NCI-H1930 (cell line): ENCODE data around the gene RPL13.

Experiments used
- DNase-seq, 2 experiments: peaks; one replicate each; lab custom pipeline; 2025; lab: John Stamatoyannopoulos, UW

RPL13 gene

DNA sequence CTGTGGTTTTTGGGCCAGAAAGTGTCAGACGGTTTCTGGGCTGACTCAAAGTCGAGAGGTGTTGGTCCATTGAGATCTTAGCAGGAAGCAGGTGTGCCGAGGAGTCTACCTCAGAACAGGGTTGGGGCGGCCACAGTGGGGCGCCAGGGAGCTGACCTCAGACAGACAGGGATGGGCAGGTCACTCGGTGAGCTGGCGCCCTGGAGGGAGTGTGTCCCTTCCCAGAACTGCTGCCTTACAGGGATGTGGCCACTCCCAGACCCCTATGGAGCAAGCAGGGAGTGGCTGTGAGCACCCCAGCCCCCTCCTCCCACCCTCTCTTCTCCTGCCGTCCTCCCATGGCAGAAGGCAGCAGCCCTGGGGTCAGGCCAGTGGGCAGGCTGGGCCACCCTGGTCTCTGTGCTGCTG, 39.0 kb downstream of the RPL13 start:
- no peak for DNase-seq

DNA sequence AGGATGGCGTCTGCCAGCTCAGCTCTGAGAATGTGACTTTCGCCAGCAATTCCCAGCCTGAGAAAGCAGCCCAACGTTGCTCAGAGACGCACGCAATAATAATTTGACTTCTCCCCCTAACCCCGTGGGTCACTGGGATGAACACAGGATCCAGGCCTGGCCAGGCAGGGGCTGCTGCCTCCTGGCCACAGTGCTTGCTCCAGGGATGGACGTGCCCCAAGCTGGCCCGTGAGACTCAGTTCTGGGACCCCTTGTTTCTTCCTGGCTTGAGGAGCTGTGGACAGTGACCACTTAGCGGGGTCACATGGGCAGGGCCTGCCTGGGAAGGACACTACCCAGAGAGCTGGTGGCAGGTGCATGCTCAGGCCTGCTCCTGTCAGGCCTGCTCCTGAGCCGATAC, 39.4 kb downstream of the RPL13 start:
- no peak for DNase-seq

DNA sequence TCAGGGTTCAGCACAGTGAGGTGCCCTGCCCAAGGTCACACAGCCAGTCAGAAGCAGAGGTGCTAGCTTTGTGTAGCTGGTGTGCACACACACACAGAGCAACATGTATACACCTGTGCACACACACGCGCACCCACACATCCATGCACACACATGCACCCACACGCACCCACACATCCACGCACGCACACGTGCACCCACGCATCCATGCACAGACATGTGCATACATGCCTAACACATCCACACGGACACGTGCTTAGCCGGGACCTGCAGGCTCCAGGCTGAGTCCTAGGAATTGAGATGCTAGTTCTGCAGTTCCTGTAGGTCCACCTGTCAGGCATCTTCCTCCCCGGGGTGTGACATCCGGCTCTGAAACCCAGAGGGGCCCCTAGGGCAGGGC, 39.9 kb downstream of the RPL13 start:
- no peak for DNase-seq

DNA sequence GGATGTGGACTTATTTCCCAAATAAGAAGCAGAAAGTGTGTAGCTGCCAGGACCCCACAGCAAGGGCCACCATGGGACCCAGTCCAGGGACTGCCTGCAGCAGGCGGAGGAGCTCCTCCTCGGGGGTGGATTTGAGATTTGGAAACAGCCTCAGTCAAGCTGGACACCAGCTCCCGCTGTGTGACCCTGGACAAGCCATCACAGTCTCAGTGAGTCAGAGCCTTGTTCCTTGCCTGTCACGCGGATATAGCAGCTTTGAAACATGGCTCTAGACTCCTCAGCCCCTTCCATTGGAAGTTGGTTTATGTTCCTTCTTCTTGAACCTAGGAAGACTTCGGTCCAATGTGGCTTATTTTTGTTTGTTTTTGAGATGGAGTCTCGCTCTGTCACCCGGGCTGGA, 40.5 kb downstream of the RPL13 start:
- no peak for DNase-seq

DNA sequence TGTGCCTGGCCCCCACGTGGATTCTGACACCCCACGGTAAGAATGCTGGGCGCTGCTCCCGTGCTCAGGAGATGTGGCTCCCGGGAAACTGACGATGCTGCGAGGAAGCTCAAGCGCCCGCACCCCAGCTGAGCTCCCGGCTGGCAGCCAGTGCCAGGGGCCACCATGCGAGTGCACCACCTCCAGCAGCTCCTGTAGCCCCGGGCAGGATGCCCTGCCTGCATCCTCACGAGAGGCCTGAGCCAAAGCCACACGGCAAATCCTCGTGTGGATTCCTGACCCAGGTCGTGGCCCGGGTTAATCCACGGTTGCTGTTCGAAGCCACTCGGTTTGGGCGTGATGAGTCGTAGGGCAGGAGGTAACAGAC, 41.4 kb downstream of the RPL13 start:
- DNase-seq, result no peak

DNA sequence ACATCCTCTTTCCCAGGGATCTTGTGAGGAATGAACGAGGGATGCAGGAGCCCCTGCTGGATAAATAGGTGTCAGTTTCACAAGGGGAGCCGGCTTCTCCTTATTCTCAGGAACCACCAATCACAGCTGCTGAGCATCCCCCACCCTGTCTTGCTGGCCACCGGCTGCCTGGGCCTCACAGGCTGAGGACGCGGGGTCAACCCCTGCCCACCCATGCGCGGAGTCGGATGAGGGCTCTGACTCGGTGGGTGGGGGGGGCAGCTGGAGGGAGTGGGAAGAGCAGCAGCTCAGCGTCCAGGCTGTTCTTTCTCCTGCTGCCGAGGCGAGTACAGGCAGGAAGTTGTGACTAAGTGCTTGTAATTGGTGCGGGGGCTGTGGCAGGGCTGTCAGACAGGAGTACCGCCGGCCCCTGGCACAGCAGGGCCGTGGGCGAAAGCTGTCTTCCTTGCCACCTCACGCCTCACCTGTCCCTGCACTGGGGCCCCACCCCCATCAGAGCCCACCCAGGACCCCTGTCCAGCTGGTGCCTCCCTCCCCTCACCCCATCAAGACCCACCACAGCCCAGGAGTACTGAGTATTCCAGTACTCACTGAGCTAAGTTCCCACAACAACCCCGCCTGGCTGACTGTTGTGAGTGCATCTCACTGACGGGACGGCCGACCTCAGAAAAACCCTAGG, 41.9 kb downstream of the RPL13 start:
- DNase-seq, result no peak

DNA sequence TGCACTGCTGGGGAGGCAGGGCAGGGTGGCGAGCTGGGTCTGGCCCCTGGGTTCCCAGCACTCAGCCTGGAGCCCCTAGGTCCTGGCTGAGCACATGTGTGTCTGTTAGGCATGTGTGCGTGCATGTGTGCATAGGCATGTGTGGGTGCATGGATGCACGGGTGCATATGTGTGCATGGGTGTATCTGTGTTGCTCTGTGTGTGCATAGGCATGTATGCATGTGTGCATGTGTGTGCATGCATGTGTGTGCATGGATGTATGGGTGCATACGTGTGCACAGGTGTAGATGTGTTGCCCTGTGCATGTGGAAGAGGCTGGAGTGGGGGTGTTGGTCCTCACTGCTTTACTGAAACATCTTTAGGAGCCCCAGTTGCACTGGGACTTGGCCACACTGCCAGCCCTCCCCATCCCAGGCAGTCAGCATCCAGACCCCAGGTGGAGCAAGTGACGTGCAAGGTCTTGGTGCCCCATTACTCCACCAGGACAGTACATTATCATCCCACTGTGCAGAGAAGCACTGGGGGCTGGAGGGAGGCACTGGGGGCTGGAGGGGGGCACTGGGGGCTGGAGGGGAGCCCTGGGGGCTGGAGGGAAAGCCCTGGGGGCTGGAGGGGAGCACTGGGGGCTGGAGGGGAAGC, 42.6 kb downstream of the RPL13 start:
- DNase-seq, result no peak

DNA sequence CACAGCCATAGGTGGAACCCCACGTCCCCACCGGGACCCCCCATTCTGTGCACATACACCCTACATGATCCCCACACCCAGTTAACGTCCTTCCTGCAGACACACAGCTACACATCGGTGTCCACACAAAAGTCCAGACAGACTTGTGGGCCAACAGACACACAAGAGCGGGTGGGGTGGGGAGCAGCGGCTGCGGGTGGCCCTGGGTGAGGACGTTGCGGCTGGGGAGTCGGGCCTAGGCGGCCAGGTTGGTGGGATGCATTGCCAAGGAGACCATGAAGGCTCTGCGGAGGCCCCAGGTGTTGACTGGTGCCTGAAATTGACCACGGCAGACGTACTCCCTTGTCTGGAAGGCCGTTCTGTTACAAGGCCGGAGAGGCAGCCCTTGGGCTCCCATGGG, 44.3 kb downstream of the RPL13 start:
- no peak for DNase-seq

DNA sequence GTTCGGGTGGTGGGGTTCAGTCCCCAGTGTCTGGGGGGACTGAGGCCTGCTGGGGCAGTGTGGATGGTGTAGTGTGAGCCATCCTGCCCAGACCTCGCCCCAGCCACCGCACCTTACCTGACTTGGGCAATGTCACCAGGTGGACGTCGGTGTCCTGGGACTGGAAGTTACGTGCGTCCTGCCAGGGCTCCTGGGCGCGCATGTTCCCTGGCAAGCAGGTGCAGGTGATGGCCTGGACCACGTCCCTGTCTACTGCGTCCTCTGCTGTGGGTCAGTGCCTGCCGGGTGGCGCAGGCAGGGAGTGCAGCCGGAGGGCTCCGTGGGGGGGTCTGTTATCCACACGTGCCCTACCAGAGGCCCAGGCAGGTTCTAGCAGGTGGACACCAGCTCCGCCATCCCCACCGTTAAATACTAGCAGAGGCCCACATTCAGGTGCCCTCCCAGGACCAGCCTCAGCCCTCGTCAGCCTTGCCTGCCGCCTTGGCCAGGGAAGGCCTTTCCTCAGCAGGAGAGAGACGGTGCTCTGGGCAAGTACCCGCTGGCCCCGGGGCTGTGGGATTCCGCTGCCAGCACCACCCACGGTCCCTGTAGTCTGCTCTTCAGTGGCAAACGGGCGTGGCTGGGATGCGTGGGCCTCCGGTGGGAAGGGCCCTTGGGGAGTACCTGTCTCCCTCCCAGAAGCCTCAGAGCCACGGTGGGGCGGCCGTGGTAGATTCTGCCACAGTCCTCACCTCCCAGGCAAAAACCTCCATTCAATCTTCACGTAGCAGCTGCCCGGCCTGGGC, 44.9 kb downstream of the RPL13 start:
- DNase-seq, result no peak

DNA sequence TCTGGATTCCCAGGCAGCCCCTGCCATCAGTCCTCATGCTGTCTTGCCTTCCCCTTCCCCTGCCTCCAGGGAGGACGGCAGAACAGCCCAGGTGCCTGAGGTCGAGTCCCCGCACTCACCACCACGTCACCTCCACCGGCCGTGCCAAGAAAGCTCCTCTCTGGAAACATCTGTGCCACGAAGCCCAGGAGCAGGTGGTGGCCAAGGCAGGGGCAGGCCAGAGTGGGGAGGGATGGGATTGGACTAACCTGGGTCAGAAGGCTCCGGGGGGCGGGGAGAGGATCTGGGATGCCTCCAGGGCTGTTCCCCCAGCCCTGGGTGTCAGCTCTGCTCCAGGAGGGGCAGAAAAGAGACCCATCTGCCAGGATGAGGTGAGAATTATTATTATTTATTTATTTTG, 45.5 kb downstream of the RPL13 start:
- DNase-seq, result no peak

DNA sequence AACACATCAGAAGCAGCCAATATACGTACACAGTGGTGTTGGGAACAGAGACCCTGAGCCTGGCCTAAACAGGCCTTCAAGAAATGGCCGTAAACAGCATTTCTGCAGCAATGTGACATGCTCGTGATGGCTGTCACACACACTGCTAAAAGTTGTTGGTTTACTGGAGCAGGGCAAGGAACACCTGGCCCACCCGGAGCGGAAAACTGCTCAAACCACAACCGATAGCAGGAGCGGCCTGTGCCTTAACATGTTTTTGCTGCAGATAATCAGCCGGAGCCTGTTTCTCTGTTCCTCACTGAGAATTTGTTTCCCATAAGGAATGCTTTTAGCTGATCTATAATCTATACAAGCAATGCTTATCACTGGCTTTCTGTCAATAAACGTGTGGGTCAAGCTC, 47.0 kb downstream of the RPL13 start:
- DNase-seq, result no peak

DNA sequence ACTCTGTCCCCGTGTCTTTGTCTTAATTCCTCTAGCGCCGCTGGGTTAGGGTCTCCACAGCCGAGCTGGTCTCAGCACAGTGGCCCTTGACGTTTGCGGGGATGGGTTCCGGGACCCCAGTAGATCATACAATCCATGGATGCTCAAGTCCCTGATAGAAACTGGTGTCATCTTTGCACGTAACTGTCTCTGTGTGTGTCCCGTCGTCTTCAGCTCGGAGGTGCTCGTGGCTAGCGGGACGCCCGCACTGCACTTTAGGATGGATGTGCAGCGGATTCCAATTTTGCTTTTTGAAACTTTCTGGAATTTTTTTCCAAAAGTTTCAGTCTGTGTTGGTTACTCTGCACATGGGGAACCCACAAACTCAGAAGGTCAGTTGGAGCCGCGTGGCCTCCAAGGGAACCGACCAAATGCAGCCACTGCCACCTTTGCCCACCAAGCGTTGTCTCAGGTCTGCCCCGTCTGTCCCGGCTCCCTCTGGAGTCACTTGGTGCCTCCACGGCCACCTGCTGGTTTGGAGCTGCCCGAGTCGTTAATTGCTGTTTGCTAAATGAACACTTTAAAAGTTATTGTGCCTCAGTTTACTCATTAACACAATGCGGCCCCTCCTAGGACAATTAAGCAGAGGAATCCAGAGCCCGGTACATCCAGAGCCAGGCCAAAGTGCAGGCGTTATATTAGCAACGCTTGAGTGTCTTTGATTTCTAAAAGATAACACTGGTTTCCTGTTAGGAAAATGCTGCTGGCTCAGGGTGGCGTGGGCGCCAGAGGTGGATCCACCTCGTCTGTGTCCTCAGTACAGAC, 47.7 kb downstream of the RPL13 start:
- no peak for DNase-seq

DNA sequence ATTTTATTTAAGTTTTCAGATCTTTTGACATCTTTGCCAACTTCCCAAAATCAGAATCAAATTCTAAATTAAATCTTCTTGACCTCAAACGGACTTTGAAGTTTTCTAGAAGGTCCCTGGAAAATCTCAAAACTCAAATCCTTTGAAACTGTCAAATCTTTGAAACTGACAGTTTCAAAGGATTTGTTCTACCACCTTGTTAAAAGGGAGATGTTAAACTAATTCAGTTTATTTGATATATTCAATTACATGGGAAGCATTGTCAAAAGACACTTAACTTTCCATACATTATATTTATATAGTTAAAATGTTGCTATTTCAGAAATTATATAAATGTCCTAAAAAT, 49.6 kb downstream of the RPL13 start:
- DNase-seq, result no peak

DNA sequence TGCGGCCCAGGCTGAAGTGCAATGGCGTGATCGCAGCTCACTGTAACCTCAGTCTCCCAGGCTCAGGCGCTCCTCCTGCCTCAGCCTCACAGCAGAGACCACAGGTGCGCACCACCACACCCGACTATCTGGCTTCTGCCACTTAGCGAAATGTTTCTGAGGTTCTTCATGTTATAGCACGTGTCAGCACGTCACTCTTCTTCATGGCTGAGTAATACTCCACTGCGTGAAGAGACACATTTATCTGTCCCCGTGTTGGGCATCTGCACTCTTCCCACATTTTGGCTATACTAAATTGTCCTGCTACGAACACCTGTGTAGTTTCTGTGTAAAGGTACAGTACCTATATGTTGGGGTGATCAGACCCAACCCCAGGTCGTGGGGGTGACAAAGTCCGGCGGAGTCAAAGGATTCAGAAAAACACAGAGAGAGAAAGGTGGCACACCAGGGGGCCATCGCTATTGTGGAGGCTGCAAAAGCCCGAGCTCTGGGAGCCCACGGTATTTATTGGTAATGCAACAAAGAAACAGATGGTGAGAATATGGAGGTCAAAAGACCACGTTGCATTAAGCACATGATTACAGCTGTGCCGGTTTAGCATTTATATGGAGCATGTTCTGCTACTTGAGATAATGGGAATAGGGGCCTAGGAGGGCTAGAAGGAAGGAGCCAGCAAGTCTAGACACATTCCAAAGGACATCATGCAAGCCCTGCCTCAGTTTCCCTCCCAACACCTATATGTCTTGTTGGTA, 52.1 kb downstream of the RPL13 start:
- DNase-seq, result no peak

DNA sequence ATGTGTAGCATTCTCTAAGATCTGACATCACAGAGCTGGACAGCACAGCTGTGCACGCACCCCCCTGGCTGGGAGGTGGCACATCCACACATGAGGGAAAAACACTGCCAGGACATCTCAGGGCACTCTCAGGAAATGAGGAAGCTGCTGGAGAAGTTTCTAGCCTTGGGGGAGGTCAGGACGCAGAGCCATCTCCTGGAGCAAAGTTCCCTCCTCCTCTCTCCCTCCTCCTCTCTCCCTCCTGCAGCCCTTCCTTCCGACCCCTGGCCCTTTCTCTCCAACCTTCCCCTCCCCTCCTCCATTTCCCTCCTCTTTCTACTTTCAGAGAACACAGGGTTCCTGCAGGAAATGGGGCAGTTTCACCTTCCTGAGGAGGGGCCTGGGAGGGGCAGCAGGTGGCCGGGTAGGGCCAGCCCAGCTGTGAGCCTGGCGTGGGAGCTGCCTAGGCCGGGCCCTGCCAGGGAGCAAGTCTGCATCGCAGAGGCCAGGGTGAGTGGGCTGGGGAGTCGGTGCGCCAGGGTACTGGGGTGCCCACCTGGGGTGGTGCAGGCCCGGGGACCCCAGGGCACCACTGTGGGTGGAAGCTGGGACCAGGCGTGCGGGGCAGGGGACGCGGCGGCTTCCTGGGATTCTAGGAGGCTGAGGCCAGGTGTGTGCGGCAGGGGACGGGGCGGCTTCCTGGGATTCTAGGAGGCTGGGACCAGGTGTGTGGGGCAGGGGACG, 52.9 kb downstream of the RPL13 start, which contains the start of gene DPEP1:
TSS of gene DPEP1 (plus strand) at position 412 of the 723 bp plus-strand sequence. CDS start 16,769 bp downstream, outside the sequence.
- DNase-seq, result no peak

DNA sequence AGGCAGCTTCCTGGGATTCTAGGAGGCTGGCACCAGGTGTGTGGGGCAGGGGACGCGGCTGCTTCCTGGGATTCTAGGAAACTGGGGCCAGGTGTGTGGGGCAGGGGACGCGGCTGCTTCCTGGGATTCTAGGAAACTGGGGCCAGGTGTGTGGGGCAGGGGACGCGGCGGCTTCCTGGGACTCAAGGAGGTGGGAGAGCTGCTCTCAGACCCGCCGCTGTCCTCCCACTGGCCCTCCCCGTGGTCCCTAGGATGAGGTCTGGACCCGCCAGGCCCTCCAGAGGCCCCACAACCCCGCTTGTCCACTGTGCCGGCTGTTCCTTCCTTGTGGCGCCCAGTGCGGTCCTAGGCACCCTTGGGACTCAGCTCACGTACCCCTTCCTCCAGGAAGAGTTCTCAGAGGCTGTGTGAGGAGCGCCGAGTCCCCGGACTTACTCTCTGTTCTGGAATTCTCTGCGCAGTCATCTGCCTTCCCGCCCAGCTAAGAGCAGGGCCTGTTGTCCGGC, 53.5 kb downstream of the RPL13 start:
- no peak for DNase-seq
